ENCODE results near the gene PARN.

GRCh38 chr16:14502256-14502875 is 127.7 kb downstream of the PARN start:
- TF ChIP-seq CTCF (IDR thresholded peaks at IDR 0.05; ENCODE audit: low read depth, low read length) (no peak), POLR2A (IDR thresholded peaks at IDR 0.05; ENCODE audit: extremely low read depth, insufficient read length) (no peak)
